ENCODE measurements around the gene CEPT1. TPM values are rescaled to one million over a fixed set of nuclear protein-coding genes. Genes with fewer than 3 reads are reported as not detected.

Gene CEPT1
- total and polyA plus RNA-seq, 2 donors (not counting 1 experiment from before 2014, with no cell fraction given) = 26.4 to 74.5 TPM

GRCh38 chr1:111190931-111191451 lies 51.0 kb downstream of the CEPT1 start:
- Histone ChIP-seq H3K4me3 (replicated peaks in 1 of 4; ENCODE audit: control extremely low read depth in 1 of 4, insufficient read depth in 1 of 4, low read depth in 3 of 4, low read length in 4 of 4) (peak overlapping the region in 2 of 4 experiments; percentile 6 to 25), H3K9me3 (ENCODE audit: control insufficient read depth, insufficient read depth, low read depth, low read length) (no peaks in the 10 kb centered on the region), H2AFZ (ENCODE audit: low read length) (no peak overlapping the region), H3K27ac (ENCODE audit: insufficient read depth, low read length) (peak overlapping the region; percentile 67), H4K20me1 (ENCODE audit: control insufficient read depth, extremely low read depth, insufficient read depth, low read length) (no peaks in the 10 kb centered on the region), H3K27me3 (ENCODE audit: control insufficient read depth, insufficient read depth, low read length) (no peaks in the 10 kb centered on the region), H3K9ac (ENCODE audit: insufficient read depth, low read length) (no peak overlapping the region), H3K36me3 (ENCODE audit: control insufficient read depth, insufficient read depth, low read length) (peaks cover 4% of the 10 kb centered on the region), H3K79me2 (ENCODE audit: control insufficient read depth, insufficient read depth, low read length) (no peaks in the 10 kb centered on the region), H3K4me2 (ENCODE audit: extremely low read depth, insufficient read depth, low read length) (peak overlapping the region; percentile 39), H3K4me1 (ENCODE audit: control insufficient read depth, extremely low read depth, insufficient read depth, low read length) (peaks cover 33% of the 10 kb centered on the region)
- TF ChIP-seq CTCF (conservative IDR thresholded peaks at IDR 0.05 in 1 of 2, IDR thresholded peaks at IDR 0.05 in 1 of 2; ENCODE audit: low read depth in 1 of 2, low read length in 2 of 2) (no peak), EZH2 (IDR thresholded peaks at IDR 0.05; ENCODE audit: low read length, missing control alignments) (no peak)
- DNase-seq (ENCODE audit: low read depth in 2 of 2) = peak; percentile 55 to 96

GRCh38 chr1:111191496-111191895 lies 51.5 kb downstream of the CEPT1 start:
- peak overlapping the region in 2 of 4 experiments; percentile 6 to 25 for H3K4me3 ChIP-seq (replicated peaks in 1 of 4; ENCODE audit: control extremely low read depth in 1 of 4, insufficient read depth in 1 of 4, low read depth in 3 of 4, low read length in 4 of 4)
- H2AFZ ChIP-seq (ENCODE audit: low read length) = no peak overlapping the region
- peak; percentile 85 to 86 for DNase-seq (ENCODE audit: low read depth in 2 of 2)
- H3K27ac ChIP-seq (ENCODE audit: insufficient read depth, low read length) = peak overlapping the region; percentile 67
- no peaks in the 10 kb centered on the region for H3K79me2 ChIP-seq (ENCODE audit: control insufficient read depth, insufficient read depth, low read length)
- TF ChIP-seq CTCF (conservative IDR thresholded peaks at IDR 0.05 in 1 of 2, IDR thresholded peaks at IDR 0.05 in 1 of 2; ENCODE audit: low read depth in 1 of 2, low read length in 2 of 2) (no peak), EZH2 (IDR thresholded peaks at IDR 0.05; ENCODE audit: low read length, missing control alignments) (no peak)
- no peak overlapping the region for H3K9ac ChIP-seq (ENCODE audit: insufficient read depth, low read length)
- peaks cover 33% of the 10 kb centered on the region for H3K4me1 ChIP-seq (ENCODE audit: control insufficient read depth, extremely low read depth, insufficient read depth, low read length)
- peak overlapping the region; percentile 39 for H3K4me2 ChIP-seq (ENCODE audit: extremely low read depth, insufficient read depth, low read length)
- no peaks in the 10 kb centered on the region for H3K9me3 ChIP-seq (ENCODE audit: control insufficient read depth, insufficient read depth, low read depth, low read length)
- peaks cover 4% of the 10 kb centered on the region for H3K36me3 ChIP-seq (ENCODE audit: control insufficient read depth, insufficient read depth, low read length)
- H4K20me1 ChIP-seq (ENCODE audit: control insufficient read depth, extremely low read depth, insufficient read depth, low read length) = no peaks in the 10 kb centered on the region
- no peaks in the 10 kb centered on the region for H3K27me3 ChIP-seq (ENCODE audit: control insufficient read depth, insufficient read depth, low read length)

- Histone ChIP-seq H4K20me1 (ENCODE audit: control insufficient read depth, extremely low read depth, insufficient read depth, low read length) (no peaks in the 10 kb centered on the region), H3K4me2 (ENCODE audit: extremely low read depth, insufficient read depth, low read length) (no peak overlapping the region), H3K4me1 (ENCODE audit: control insufficient read depth, extremely low read depth, insufficient read depth, low read length) (peaks cover 33% of the 10 kb centered on the region), H3K4me3 (replicated peaks in 1 of 4; ENCODE audit: control extremely low read depth in 1 of 4, insufficient read depth in 1 of 4, low read depth in 3 of 4, low read length in 4 of 4) (no peak overlapping the region), H2AFZ (ENCODE audit: low read length) (no peak overlapping the region), H3K79me2 (ENCODE audit: control insufficient read depth, insufficient read depth, low read length) (no peaks in the 10 kb centered on the region), H3K9me3 (ENCODE audit: control insufficient read depth, insufficient read depth, low read depth, low read length) (no peaks in the 10 kb centered on the region), H3K9ac (ENCODE audit: insufficient read depth, low read length) (no peak overlapping the region), H3K27me3 (ENCODE audit: control insufficient read depth, insufficient read depth, low read length) (no peaks in the 10 kb centered on the region), H3K36me3 (ENCODE audit: control insufficient read depth, insufficient read depth, low read length) (peaks cover 2% of the 10 kb centered on the region), H3K27ac (ENCODE audit: insufficient read depth, low read length) (peak overlapping the region; percentile 60)
- no peak for TF ChIP-seq CTCF (conservative IDR thresholded peaks at IDR 0.05 in 1 of 2, IDR thresholded peaks at IDR 0.05 in 1 of 2; ENCODE audit: low read depth in 1 of 2, low read length in 2 of 2)
- TF ChIP-seq EZH2 (IDR thresholded peaks at IDR 0.05; ENCODE audit: low read length, missing control alignments) = no peak
- DNase-seq (ENCODE audit: low read depth in 2 of 2) = no peak
Observed at GRCh38 chr1:111192074-111192473, 52.1 kb downstream of the CEPT1 start.

Measured in fibroblast of lung (primary cell).